H9 (cell line): Measurements from ENCODE around the gene PARD3. TPM values are rescaled to one million over a fixed set of nuclear protein-coding genes. Genes with fewer than 3 reads are reported as not detected.

Source experiments
- DNase-seq: peaks from one replicate; pipeline ENCODE4 v3.0.0-alpha.2; 2017
- H2AFZ ChIP-seq: one replicate; pipeline ENCODE4 v1.6.1; 2013; ENCODE audit warnings: mild to moderate bottlenecking, low read length, control low read depth, moderate library complexity
- H2AK5ac ChIP-seq: 2 replicates; pipeline ENCODE4 v1.6.1; 2013; ENCODE audit warnings: low read length, control low read depth, mixed read lengths; ENCODE audit not compliant: insufficient read length
- H2BK120ac ChIP-seq: one replicate; pipeline ENCODE4 v1.6.1; 2013; ENCODE audit warnings: low read depth, mild to moderate bottlenecking, low read length, control low read depth, inconsistent platforms; ENCODE audit not compliant: poor library complexity, severe bottlenecking
- H2BK12ac ChIP-seq: 2 replicates; pipeline ENCODE4 v1.6.1; 2013; ENCODE audit warnings: low read length, control low read depth, mixed read lengths, low read depth; ENCODE audit not compliant: insufficient read length
- H2BK15ac ChIP-seq: 2 replicates; pipeline ENCODE4 v1.6.1; 2013; ENCODE audit warnings: low read depth, low read length, control low read depth
- H2BK20ac ChIP-seq: one replicate; pipeline ENCODE4 v1.6.1; 2013; ENCODE audit warnings: low read depth, mild to moderate bottlenecking, low read length, control low read depth, inconsistent platforms; ENCODE audit not compliant: poor library complexity, severe bottlenecking
- H2BK5ac ChIP-seq: 2 replicates; pipeline ENCODE4 v1.6.1; 2013; ENCODE audit warnings: low read length, control low read depth, mixed read lengths; ENCODE audit not compliant: insufficient read length
- H3K14ac ChIP-seq: 2 replicates; pipeline ENCODE4 v1.6.1; 2013; ENCODE audit warnings: low read length, control low read depth; ENCODE audit not compliant: insufficient read depth
- H3K18ac ChIP-seq: 2 replicates; pipeline ENCODE4 v1.6.1; 2013; ENCODE audit warnings: low read depth, mild to moderate bottlenecking, mixed read lengths, low read length, control low read depth; ENCODE audit not compliant: insufficient read length
- H3K23ac ChIP-seq: 2 replicates; pipeline ENCODE4 v1.6.1; 2013; ENCODE audit warnings: low read length, control low read depth, mixed read lengths, low read depth; ENCODE audit not compliant: insufficient read length
- H3K23me2 ChIP-seq: 2 replicates; pipeline ENCODE4 v1.6.1; 2013; ENCODE audit warnings: low read depth, mild to moderate bottlenecking, mixed read lengths, low read length, control low read depth; ENCODE audit not compliant: insufficient read length, poor library complexity, severe bottlenecking
- H3K27ac ChIP-seq: 2 replicates; pipeline ENCODE4 v1.5.1; 2013; ENCODE audit warnings: low read length, control low read depth, mixed read lengths, low read depth; ENCODE audit not compliant: insufficient read length
- H3K27me3 ChIP-seq: 2 replicates; pipeline ENCODE4 v1.6.1; 2013; ENCODE audit warnings: low read length, control low read depth, inconsistent platforms; ENCODE audit not compliant: insufficient read depth
- H3K4ac ChIP-seq: 2 replicates; pipeline ENCODE4 v1.6.1; 2013; ENCODE audit warnings: low read depth, mild to moderate bottlenecking, control low read depth, inconsistent platforms, low read length, moderate library complexity
- H3K4me1 ChIP-seq: 2 replicates; pipeline ENCODE4 v1.6.1; 2013; ENCODE audit warnings: low read length, control low read depth, inconsistent platforms; ENCODE audit not compliant: insufficient read depth
- H3K4me2 ChIP-seq: 2 replicates; pipeline ENCODE4 v1.6.1; 2013; ENCODE audit warnings: low read length, control low read depth, mixed read lengths; ENCODE audit not compliant: insufficient read length, insufficient read depth
- H3K56ac ChIP-seq: 2 replicates; pipeline ENCODE4 v1.6.1; 2013; ENCODE audit warnings: low read depth, mild to moderate bottlenecking, mixed read lengths, low read length, control low read depth; ENCODE audit not compliant: insufficient read length
- H3K79me1 ChIP-seq: 2 replicates; pipeline ENCODE4 v1.6.1; 2013; ENCODE audit warnings: low read depth, mild to moderate bottlenecking, moderate library complexity, low read length, control low read depth, inconsistent platforms; ENCODE audit not compliant: insufficient read depth, poor library complexity, severe bottlenecking
- H3K79me2 ChIP-seq: 2 replicates; pipeline ENCODE4 v1.6.1; 2013; ENCODE audit warnings: low read length, control low read depth, inconsistent platforms; ENCODE audit not compliant: insufficient read depth
- H3K9ac ChIP-seq: 2 replicates; pipeline ENCODE4 v1.6.1; 2013; ENCODE audit warnings: low read length, control low read depth, mixed read lengths; ENCODE audit not compliant: insufficient read length; ENCODE audit errors: extremely low read depth
- H3K9me3 ChIP-seq: one replicate; pipeline ENCODE4 v1.6.1; 2013; ENCODE audit warnings: low read depth, low read length, inconsistent platforms; ENCODE audit not compliant: control insufficient read depth
- H3T11ph ChIP-seq: one replicate; pipeline ENCODE4 v1.6.1; 2013; ENCODE audit warnings: mild to moderate bottlenecking, low read length, control low read depth, inconsistent platforms
- H4K20me1 ChIP-seq: one replicate; pipeline ENCODE4 v1.6.1; 2013; ENCODE audit not compliant: control insufficient read depth, insufficient read length, insufficient read depth
- H4K5ac ChIP-seq: 2 replicates; pipeline ENCODE4 v1.6.1; 2013; ENCODE audit warnings: low read depth, mild to moderate bottlenecking, mixed read lengths, low read length, control low read depth; ENCODE audit not compliant: insufficient read length
- H4K8ac ChIP-seq: replicated peaks from 2 replicates; pipeline ENCODE4 v1.6.1; 2013; ENCODE audit warnings: low read length, control low read depth, mixed read lengths, low read depth; ENCODE audit not compliant: insufficient read length
- H4K91ac ChIP-seq: 2 replicates; pipeline ENCODE4 v1.6.1; 2013; ENCODE audit warnings: low read depth, mild to moderate bottlenecking, moderate library complexity, mixed read lengths, low read length, control low read depth; ENCODE audit not compliant: insufficient read length
- H3K27ac Mint-ChIP-seq, 3 experiments: 2 replicates in 2 of 3; 3 replicates in 1 of 3; pipeline ENCODE4 v1.8.0; 2020 to 2021; ENCODE audit warnings: mixed read lengths in 3 of 3, mild to moderate bottlenecking in 1 of 3, moderate library complexity in 1 of 3
- H3K27me3 Mint-ChIP-seq: 2 replicates; pipeline ENCODE4 v1.8.0; 2021; ENCODE audit warnings: low read depth, mild to moderate bottlenecking, moderate library complexity, mixed read lengths
- H3K36me3 Mint-ChIP-seq, 3 experiments: 2 replicates in 2 of 3; 3 replicates in 1 of 3; pipeline ENCODE4 v1.8.0; 2020 to 2021; ENCODE audit warnings: low read depth in 3 of 3, mixed read lengths in 3 of 3; ENCODE audit not compliant: insufficient read depth in 1 of 3
- H3K4me1 Mint-ChIP-seq, 2 experiments: 2 replicates each; pipeline ENCODE4 v1.8.0; 2020; ENCODE audit warnings: mixed read lengths in 2 of 2
- H3K4me3 Mint-ChIP-seq, 2 experiments: 2 replicates in 1 of 2; 3 replicates in 1 of 2; pipeline ENCODE4 v1.8.0; 2020 to 2021; ENCODE audit warnings: mild to moderate bottlenecking in 2 of 2, mixed read lengths in 2 of 2, moderate library complexity in 1 of 2
- H3K9me3 Mint-ChIP-seq, 2 experiments: 2 replicates in 1 of 2; 3 replicates in 1 of 2; pipeline ENCODE4 v1.8.0; 2020; ENCODE audit warnings: mild to moderate bottlenecking in 2 of 2, mixed read lengths in 2 of 2, moderate library complexity in 1 of 2
- WGBS: extraction: QIAGEN DNeasy Blood & Tissue Kit; methylation state at CpG from one replicate; pipeline ENCODE4 v1.1.7; 2013; ENCODE audit warnings: missing lambda C conversion rate, low lambda C conversion rate, mixed read lengths; ENCODE audit not compliant: insufficient read length; ENCODE audit errors: extremely low coverage; 5-methylcytosine and 5-hydroxymethylcytosine counted together
- total RNA-seq: library from RNA; stranded (reverse); gene quantifications from 2 replicates; pipeline ENCODE4 v1.2.1, GENCODE V29; 2021
- TF ChIP-seq, protein P1 (sequence below): fragments of 200-600 bp; sonication (generic); conservative IDR thresholded peaks from 3 replicates; pipeline ENCODE4 v1.8.0; 2021; ENCODE audit warnings: antibody characterized with exemption, mild to moderate bottlenecking

Gene PARD3
- total RNA-seq, 1 experiment from 2014 or later: 44.7 TPM

DNA sequence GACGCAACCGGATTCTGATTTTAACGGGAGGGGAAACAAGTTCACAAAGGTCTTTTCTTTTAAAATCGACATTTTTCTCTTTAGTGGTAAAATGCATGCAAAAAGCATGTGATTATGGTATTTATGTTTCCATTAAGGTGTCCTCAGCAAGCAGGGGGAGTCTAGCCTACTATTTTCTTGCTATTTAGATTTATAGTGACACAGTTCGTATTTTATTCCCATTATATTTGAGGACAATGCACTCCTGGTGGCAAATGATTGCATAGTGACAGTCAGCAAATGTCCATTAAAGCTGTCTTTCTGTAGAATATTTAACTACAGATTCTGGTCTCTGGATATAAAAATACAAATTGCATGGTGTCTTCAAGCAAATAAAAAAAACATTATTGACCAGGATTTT lies 554.2 kb downstream of the PARD3 start:
- Histone ChIP-seq H3K4ac (no peak overlapping the region), H3K4me1 (no peaks in the 10 kb centered on the region; the same call in 1 of the 2 replicates), H3K23me2 (no peaks in the 10 kb centered on the region), H2BK15ac (no peak overlapping the region), H3K56ac (no peak overlapping the region), H4K20me1 (no peaks in the 10 kb centered on the region), H4K91ac (no peak overlapping the region), H3K9me3 (no peaks in the 10 kb centered on the region), H3K18ac (no peak overlapping the region), H3K79me2 (no peaks in the 10 kb centered on the region), H2AK5ac (no peak overlapping the region), H3K27ac (no peak overlapping the region), H3K23ac (no peak overlapping the region), H2BK5ac (no peak overlapping the region), H4K5ac (no peak overlapping the region), H2AFZ (no peak overlapping the region), H3K4me2 (no peak overlapping the region), H3K9ac (no peak overlapping the region), H2BK20ac (no peak overlapping the region), H4K8ac (no peak overlapping the region), H2BK120ac (no peak overlapping the region), H3K79me1 (no peaks in the 10 kb centered on the region), H3K14ac (no peak overlapping the region), H3T11ph (no peak overlapping the region), H3K27me3 (no peaks in the 10 kb centered on the region), H2BK12ac (no peak overlapping the region)
- DNase-seq: no peak
- WGBS: no CpG with 5 or more reads among the region's 5 CpGs
- Mint-ChIP-seq H3K27ac (no peak overlapping the region), H3K4me1 (peaks cover 0 to 3% of the 10 kb centered on the region in 2 experiments; a peak in 2 of 4 replicates), H3K27me3 (no peaks in the 10 kb centered on the region), H3K36me3 (peaks cover 2 to 6% (median 5%) of the 10 kb centered on the region in 3 experiments; a peak in 6 of 7 replicates), H3K4me3 (no peak overlapping the region), H3K9me3 (peaks cover 2 to 3% of the 10 kb centered on the region in 2 experiments; a peak in 2 of 5 replicates)
- TF ChIP-seq, protein P1, sequence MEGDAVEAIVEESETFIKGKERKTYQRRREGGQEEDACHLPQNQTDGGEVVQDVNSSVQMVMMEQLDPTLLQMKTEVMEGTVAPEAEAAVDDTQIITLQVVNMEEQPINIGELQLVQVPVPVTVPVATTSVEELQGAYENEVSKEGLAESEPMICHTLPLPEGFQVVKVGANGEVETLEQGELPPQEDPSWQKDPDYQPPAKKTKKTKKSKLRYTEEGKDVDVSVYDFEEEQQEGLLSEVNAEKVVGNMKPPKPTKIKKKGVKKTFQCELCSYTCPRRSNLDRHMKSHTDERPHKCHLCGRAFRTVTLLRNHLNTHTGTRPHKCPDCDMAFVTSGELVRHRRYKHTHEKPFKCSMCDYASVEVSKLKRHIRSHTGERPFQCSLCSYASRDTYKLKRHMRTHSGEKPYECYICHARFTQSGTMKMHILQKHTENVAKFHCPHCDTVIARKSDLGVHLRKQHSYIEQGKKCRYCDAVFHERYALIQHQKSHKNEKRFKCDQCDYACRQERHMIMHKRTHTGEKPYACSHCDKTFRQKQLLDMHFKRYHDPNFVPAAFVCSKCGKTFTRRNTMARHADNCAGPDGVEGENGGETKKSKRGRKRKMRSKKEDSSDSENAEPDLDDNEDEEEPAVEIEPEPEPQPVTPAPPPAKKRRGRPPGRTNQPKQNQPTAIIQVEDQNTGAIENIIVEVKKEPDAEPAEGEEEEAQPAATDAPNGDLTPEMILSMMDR: no peak
